ENCODE measurements around the gene SLC35B4. TPM values are rescaled to one million over a fixed set of nuclear protein-coding genes. Genes with fewer than 3 reads are reported as not detected.
"Not testable (repeated sequence)": the region's sequence is repeated elsewhere in the genome, so short reads cannot be mapped to it uniquely, and the experiment has no call there.

SLC35B4 gene
- total RNA-seq, 2 donors from 2014 or later: 4.9 to 11.5 TPM

GRCh38 chr7:134301592-134301991 is 15.1 kb downstream of the SLC35B4 start:
- ATAC-seq (no peak), DNase-seq (no peak)
- no peaks in the 10 kb centered on the region for H3K4me1 ChIP-seq
- no peaks in the 10 kb centered on the region for H3K9me3 ChIP-seq
- 80 to 89% methylated on average over 3 of the region's 3 CpGs for WGBS, 2 donors
- no peak overlapping the region for H3K27ac ChIP-seq
- no peaks in the 10 kb centered on the region for H3K36me3 ChIP-seq (replicated peaks in 1 of 2; ENCODE audit: insufficient read depth in 1 of 2, low read depth in 2 of 2)
- no peak overlapping the region for H3K4me3 ChIP-seq
- TF ChIP-seq POLR2A (IDR thresholded peaks at IDR 0.05) (no peak), CTCF (IDR thresholded peaks at IDR 0.05) (no peak)
- no peaks in the 10 kb centered on the region for H3K27me3 ChIP-seq
- intact Hi-C loops (cut with DNase I): no loop called here

- H3K27ac ChIP-seq: no peak overlapping the region
- no peak for ATAC-seq
- no peak overlapping the region for H3K4me3 ChIP-seq
Observed at GRCh38 chr7:134300988-134301387, 15.7 kb downstream of the SLC35B4 start.

GRCh38 chr7:134298902-134299683 is 17.6 kb downstream of the SLC35B4 start:
- peak in 3 of 4 donors; percentile 6 to 39 (median 28) for DNase-seq
- TF ChIP-seq CTCF (IDR thresholded peaks at IDR 0.05) (no peak), POLR2A (IDR thresholded peaks at IDR 0.05) (no peak)
- intact Hi-C loops (cut with DNase I): no loop called here
- ATAC-seq: no peak
- Histone ChIP-seq H3K4me3 (no peak overlapping the region), H3K9me3 (no peaks in the 10 kb centered on the region), H3K36me3 (replicated peaks in 1 of 2; ENCODE audit: insufficient read depth in 1 of 2, low read depth in 2 of 2) (peaks cover 0 to 4% of the 10 kb centered on the region in 2 donors), H3K27ac (no peak overlapping the region), H3K4me1 (no peaks in the 10 kb centered on the region), H3K27me3 (no peaks in the 10 kb centered on the region)
- WGBS, 2 donors: 64 to 67% methylated on average over 10 of the region's 10 CpGs

More at GRCh38 chr7:134300988-134301387, 15.7 kb downstream of the SLC35B4 start:
- WGBS, 2 donors: 60 to 71% methylated on average over 2 of the region's 2 CpGs
- no peaks in the 10 kb centered on the region for H3K4me1 ChIP-seq
- intact Hi-C loops (cut with DNase I): no loop called here
- no peaks in the 10 kb centered on the region for H3K9me3 ChIP-seq
- H3K36me3 ChIP-seq (replicated peaks in 1 of 2; ENCODE audit: insufficient read depth in 1 of 2, low read depth in 2 of 2): no peaks in the 10 kb centered on the region
- TF ChIP-seq POLR2A (IDR thresholded peaks at IDR 0.05): no peak
- TF ChIP-seq CTCF (IDR thresholded peaks at IDR 0.05): no peak
- no peak for DNase-seq
- no peaks in the 10 kb centered on the region for H3K27me3 ChIP-seq

DNA sequence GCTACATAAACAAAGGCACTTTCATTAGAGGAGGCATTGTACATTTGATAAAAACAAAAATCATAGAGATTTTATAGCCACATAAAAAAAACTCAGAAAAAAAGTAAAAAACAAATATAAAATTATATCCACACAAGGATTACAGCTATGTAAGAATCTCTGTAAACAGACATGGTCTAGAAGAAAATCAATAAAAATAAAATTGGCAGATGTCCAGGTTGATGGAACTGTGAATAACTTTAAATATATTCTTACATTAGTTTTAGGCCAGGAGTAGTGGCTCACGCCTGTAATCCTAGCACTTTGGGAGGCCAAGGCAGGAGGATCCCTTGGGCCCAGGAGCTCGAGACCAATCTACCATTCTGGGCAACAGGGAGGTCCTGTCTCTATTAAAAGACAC is 19.2 kb downstream of the SLC35B4 start:
- H3K36me3 ChIP-seq (replicated peaks in 1 of 2; ENCODE audit: insufficient read depth in 1 of 2, low read depth in 2 of 2): peaks cover 0 to 4% of the 10 kb centered on the region in 2 donors

DNA sequence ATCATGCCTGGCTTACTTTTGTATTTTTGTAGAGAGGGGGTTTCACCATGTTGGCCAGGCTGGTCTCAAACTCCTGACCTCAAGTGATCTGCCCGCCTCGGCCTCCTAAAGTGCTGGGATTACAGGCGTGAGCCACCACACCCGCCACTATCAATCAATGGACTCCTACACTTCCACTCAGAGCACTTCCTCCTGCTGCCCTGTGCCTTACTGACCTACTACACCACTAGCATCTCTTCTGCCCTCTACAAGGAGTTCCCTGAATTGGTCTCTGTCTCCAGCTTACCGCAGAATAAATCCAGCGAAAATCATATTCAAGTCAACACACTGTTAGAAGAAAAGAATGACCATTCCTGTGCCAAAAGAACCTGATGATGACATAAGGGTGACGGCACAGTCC is 20.7 kb downstream of the SLC35B4 start:
- WGBS, 2 donors: 83 to 89% methylated on average over 7 of the region's 7 CpGs
- H3K9me3 ChIP-seq; intact Hi-C loops (cut with DNase I); H3K27ac ChIP-seq; H3K4me3 ChIP-seq; DNase-seq; H3K27me3 ChIP-seq; H3K36me3 ChIP-seq (replicated peaks in 1 of 2; ENCODE audit: insufficient read depth in 1 of 2, low read depth in 2 of 2); ATAC-seq; H3K4me1 ChIP-seq: not testable (repeated sequence)

More for the DNA sequence above, 19.2 kb downstream of the SLC35B4 start:
- intact Hi-C loops (cut with DNase I): no loop called here
- WGBS, 2 donors: 95 to 97% methylated on average over 2 of the region's 2 CpGs
- no peak for ATAC-seq
- no peak for DNase-seq
- TF ChIP-seq CTCF (IDR thresholded peaks at IDR 0.05): no peak
- TF ChIP-seq POLR2A (IDR thresholded peaks at IDR 0.05): no peak
- H3K9me3 ChIP-seq: no peaks in the 10 kb centered on the region
- H3K4me1 ChIP-seq: no peaks in the 10 kb centered on the region
- H3K27me3 ChIP-seq: no peaks in the 10 kb centered on the region
- H3K4me3 ChIP-seq: no peak overlapping the region
- no peak overlapping the region for H3K27ac ChIP-seq

Measured in body of pancreas (tissue), 4 donors.